ENCODE measurements around the gene AKT1S1.

The AKT1S1 gene

DNA sequence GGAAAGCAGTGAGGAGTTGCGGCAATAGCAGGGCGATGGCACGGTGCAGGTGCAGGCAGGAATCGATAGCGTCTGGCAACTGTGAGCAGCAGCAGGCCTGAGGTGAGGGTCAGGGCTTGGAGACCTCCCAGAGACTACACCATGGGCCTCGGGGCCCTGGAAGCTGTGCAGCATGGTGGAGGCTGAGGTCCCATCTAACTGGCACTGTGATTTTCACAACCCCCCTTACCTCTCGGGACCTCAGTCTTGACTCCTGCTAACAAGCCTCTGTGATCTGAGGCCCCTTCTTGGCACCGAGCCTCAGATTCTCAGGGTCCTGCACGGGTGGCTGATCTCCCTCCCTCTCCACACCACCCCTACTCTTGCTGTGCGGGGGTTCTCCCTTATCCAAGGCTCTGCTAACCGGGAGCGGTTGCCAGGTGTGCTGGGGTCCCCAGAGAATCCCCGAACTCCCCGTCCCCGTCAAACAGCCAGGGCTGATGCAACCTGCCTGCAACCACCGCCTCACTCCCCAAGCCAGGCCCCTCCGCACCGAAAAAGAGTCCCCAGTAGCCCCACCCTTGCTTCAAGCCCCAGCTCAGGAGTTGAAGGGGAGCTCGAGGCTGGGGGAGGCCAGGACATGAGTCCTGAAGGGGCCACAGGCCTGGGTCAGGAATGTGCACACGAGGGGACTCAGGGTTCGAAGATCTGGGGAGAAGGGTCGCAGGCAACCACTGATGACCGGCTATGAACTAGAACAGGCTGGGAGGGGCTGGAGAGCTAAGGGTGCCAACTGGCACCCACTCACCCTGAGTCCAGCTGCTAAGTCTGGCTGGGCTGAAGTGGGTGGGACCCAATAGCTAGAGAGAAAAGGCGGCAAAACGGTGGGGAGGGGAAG lies 47.1 kb upstream of the AKT1S1 start (continued):
- TF ChIP-seq, protein P1, sequence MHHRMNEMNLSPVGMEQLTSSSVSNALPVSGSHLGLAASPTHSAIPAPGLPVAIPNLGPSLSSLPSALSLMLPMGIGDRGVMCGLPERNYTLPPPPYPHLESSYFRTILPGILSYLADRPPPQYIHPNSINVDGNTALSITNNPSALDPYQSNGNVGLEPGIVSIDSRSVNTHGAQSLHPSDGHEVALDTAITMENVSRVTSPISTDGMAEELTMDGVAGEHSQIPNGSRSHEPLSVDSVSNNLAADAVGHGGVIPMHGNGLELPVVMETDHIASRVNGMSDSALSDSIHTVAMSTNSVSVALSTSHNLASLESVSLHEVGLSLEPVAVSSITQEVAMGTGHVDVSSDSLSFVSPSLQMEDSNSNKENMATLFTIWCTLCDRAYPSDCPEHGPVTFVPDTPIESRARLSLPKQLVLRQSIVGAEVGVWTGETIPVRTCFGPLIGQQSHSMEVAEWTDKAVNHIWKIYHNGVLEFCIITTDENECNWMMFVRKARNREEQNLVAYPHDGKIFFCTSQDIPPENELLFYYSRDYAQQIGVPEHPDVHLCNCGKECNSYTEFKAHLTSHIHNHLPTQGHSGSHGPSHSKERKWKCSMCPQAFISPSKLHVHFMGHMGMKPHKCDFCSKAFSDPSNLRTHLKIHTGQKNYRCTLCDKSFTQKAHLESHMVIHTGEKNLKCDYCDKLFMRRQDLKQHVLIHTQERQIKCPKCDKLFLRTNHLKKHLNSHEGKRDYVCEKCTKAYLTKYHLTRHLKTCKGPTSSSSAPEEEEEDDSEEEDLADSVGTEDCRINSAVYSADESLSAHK (tag by site-specific recombination; IDR thresholded peaks at IDR 0.05): peak; percentile 35; the same call in 1 of the 2 replicates
- TF ChIP-seq SALL2 (tag by site-specific recombination; IDR thresholded peaks at IDR 0.05; ENCODE audit: borderline replicate concordance) (no peak), ZNF335 (tag by site-specific recombination; conservative IDR thresholded peaks at IDR 0.05) (peak; percentile 35; the same call in 1 of the 2 replicates), ZNF521 (tag by site-specific recombination; IDR thresholded peaks at IDR 0.05) (no peak), ZNF623 (tag by site-specific recombination; IDR thresholded peaks at IDR 0.05) (no peak), ZNF274 (IDR thresholded peaks at IDR 0.05; ENCODE audit: low read length) (no peak), ZNF274 (tag by site-specific recombination; IDR thresholded peaks at IDR 0.05; ENCODE audit: borderline replicate concordance) (no peak), FEZF1 (tag by site-specific recombination; IDR thresholded peaks at IDR 0.05) (no peak), ZBTB20 (tag by site-specific recombination; IDR thresholded peaks at IDR 0.05) (peak; percentile 21; the same call in 1 of the 2 replicates), KLF16 (tag by site-specific recombination; IDR thresholded peaks at IDR 0.05) (peak; percentile 95), HOXC10 (CRISPR knock-in tag; IDR thresholded peaks at IDR 0.05) (no peak), ZNF10 (tag by site-specific recombination; IDR thresholded peaks at IDR 0.05) (no peak), ZSCAN23 (tag by site-specific recombination; IDR thresholded peaks at IDR 0.05) (no peak), ZNF211 (tag by site-specific recombination; IDR thresholded peaks at IDR 0.05; ENCODE audit: low read depth) (no peak), ZNF548 (tag by site-specific recombination; IDR thresholded peaks at IDR 0.05) (no peak), ZNF514 (tag by site-specific recombination; IDR thresholded peaks at IDR 0.05) (no peak), ZNF19 (tag by site-specific recombination; IDR thresholded peaks at IDR 0.05; ENCODE audit: low read depth) (no peak), ZNF121 (tag by site-specific recombination; IDR thresholded peaks at IDR 0.05) (no peak), ZNF624 (tag by site-specific recombination; IDR thresholded peaks at IDR 0.05) (no peak), ZNF830 (tag by site-specific recombination; IDR thresholded peaks at IDR 0.05; ENCODE audit: low read depth) (no peak)
- TF ChIP-seq, protein P2, sequence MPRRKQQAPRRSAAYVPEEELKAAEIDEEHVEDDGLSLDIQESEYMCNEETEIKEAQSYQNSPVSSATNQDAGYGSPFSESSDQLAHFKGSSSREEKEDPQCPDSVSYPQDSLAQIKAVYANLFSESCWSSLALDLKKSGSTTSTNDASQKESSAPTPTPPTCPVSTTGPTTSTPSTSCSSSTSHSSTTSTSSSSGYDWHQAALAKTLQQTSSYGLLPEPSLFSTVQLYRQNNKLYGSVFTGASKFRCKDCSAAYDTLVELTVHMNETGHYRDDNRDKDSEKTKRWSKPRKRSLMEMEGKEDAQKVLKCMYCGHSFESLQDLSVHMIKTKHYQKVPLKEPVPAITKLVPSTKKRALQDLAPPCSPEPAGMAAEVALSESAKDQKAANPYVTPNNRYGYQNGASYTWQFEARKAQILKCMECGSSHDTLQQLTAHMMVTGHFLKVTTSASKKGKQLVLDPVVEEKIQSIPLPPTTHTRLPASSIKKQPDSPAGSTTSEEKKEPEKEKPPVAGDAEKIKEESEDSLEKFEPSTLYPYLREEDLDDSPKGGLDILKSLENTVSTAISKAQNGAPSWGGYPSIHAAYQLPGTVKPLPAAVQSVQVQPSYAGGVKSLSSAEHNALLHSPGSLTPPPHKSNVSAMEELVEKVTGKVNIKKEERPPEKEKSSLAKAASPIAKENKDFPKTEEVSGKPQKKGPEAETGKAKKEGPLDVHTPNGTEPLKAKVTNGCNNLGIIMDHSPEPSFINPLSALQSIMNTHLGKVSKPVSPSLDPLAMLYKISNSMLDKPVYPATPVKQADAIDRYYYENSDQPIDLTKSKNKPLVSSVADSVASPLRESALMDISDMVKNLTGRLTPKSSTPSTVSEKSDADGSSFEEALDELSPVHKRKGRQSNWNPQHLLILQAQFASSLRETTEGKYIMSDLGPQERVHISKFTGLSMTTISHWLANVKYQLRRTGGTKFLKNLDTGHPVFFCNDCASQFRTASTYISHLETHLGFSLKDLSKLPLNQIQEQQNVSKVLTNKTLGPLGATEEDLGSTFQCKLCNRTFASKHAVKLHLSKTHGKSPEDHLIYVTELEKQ (tag by site-specific recombination; IDR thresholded peaks at IDR 0.05; ENCODE audit: borderline replicate concordance): no peak
- TF ChIP-seq, protein P3, sequence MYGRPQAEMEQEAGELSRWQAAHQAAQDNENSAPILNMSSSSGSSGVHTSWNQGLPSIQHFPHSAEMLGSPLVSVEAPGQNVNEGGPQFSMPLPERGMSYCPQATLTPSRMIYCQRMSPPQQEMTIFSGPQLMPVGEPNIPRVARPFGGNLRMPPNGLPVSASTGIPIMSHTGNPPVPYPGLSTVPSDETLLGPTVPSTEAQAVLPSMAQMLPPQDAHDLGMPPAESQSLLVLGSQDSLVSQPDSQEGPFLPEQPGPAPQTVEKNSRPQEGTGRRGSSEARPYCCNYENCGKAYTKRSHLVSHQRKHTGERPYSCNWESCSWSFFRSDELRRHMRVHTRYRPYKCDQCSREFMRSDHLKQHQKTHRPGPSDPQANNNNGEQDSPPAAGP (tag by site-specific recombination; IDR thresholded peaks at IDR 0.05): no peak
- TF ChIP-seq, protein P4, sequence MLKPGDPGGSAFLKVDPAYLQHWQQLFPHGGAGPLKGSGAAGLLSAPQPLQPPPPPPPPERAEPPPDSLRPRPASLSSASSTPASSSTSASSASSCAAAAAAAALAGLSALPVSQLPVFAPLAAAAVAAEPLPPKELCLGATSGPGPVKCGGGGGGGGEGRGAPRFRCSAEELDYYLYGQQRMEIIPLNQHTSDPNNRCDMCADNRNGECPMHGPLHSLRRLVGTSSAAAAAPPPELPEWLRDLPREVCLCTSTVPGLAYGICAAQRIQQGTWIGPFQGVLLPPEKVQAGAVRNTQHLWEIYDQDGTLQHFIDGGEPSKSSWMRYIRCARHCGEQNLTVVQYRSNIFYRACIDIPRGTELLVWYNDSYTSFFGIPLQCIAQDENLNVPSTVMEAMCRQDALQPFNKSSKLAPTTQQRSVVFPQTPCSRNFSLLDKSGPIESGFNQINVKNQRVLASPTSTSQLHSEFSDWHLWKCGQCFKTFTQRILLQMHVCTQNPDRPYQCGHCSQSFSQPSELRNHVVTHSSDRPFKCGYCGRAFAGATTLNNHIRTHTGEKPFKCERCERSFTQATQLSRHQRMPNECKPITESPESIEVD (tag by site-specific recombination; IDR thresholded peaks at IDR 0.05): no peak
- TF ChIP-seq, protein P5, sequence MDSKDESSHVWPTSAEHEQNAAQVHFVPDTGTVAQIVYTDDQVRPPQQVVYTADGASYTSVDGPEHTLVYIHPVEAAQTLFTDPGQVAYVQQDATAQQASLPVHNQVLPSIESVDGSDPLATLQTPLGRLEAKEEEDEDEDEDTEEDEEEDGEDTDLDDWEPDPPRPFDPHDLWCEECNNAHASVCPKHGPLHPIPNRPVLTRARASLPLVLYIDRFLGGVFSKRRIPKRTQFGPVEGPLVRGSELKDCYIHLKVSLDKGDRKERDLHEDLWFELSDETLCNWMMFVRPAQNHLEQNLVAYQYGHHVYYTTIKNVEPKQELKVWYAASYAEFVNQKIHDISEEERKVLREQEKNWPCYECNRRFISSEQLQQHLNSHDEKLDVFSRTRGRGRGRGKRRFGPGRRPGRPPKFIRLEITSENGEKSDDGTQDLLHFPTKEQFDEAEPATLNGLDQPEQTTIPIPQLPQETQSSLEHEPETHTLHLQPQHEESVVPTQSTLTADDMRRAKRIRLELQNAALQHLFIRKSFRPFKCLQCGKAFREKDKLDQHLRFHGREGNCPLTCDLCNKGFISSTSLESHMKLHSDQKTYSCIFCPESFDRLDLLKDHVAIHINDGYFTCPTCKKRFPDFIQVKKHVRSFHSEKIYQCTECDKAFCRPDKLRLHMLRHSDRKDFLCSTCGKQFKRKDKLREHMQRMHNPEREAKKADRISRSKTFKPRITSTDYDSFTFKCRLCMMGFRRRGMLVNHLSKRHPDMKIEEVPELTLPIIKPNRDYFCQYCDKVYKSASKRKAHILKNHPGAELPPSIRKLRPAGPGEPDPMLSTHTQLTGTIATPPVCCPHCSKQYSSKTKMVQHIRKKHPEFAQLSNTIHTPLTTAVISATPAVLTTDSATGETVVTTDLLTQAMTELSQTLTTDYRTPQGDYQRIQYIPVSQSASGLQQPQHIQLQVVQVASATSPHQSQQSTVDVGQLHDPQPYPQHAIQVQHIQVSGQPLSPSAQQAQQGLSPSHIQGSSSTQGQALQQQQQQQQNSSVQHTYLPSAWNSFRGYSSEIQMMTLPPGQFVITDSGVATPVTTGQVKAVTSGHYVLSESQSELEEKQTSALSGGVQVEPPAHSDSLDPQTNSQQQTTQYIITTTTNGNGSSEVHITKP (tag by site-specific recombination; IDR thresholded peaks at IDR 0.05): peak; percentile 59; the same call in 1 of the 2 replicates
- TF ChIP-seq, protein P6, sequence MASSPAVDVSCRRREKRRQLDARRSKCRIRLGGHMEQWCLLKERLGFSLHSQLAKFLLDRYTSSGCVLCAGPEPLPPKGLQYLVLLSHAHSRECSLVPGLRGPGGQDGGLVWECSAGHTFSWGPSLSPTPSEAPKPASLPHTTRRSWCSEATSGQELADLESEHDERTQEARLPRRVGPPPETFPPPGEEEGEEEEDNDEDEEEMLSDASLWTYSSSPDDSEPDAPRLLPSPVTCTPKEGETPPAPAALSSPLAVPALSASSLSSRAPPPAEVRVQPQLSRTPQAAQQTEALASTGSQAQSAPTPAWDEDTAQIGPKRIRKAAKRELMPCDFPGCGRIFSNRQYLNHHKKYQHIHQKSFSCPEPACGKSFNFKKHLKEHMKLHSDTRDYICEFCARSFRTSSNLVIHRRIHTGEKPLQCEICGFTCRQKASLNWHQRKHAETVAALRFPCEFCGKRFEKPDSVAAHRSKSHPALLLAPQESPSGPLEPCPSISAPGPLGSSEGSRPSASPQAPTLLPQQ (tag by site-specific recombination; IDR thresholded peaks at IDR 0.05): peak; percentile 81
